ENCODE measurements around the gene GTF2A1.
A peak's percentile ranks its signal among the peaks of the same experiment; 100 is the strongest.

GTF2A1 gene

GRCh38 chr14:81164167-81164774, 56.5 kb downstream of the GTF2A1 start:
- H3K4me3 ChIP-seq (ENCODE audit: low read depth, low read length), result no peak overlapping the region
- peak; percentile 90 for DNase-seq (ENCODE audit: low read depth)
- peak; percentile 77 for TF ChIP-seq CTCF (IDR thresholded peaks at IDR 0.05; ENCODE audit: low read depth, low read length)
- TF ChIP-seq MYC (IDR thresholded peaks at IDR 0.05; ENCODE audit: low read depth, low read length), result peak; percentile 45; the same call in 1 of the 2 replicates
- TF ChIP-seq POLR2A (IDR thresholded peaks at IDR 0.05; ENCODE audit: extremely low read depth, insufficient read length), result no peak
- TF ChIP-seq MAX (IDR thresholded peaks at IDR 0.05; ENCODE audit: low read depth, low read length), result peak; percentile 63

- TF ChIP-seq MAX (IDR thresholded peaks at IDR 0.05; ENCODE audit: low read depth, low read length) (no peak), MYC (IDR thresholded peaks at IDR 0.05; ENCODE audit: low read depth, low read length) (no peak), POLR2A (IDR thresholded peaks at IDR 0.05; ENCODE audit: extremely low read depth, insufficient read length) (no peak), CTCF (IDR thresholded peaks at IDR 0.05; ENCODE audit: low read depth, low read length) (no peak)
- DNase-seq (ENCODE audit: low read depth), result peak; percentile 85
- H3K4me3 ChIP-seq (ENCODE audit: low read depth, low read length), result no peak overlapping the region
These were observed 57.8 kb downstream of the GTF2A1 start for GRCh38 chr14:81162941-81163340.

- no peak overlapping the region for H3K4me3 ChIP-seq (ENCODE audit: low read depth, low read length)
- DNase-seq (ENCODE audit: low read depth), result no peak
- TF ChIP-seq MAX (IDR thresholded peaks at IDR 0.05; ENCODE audit: low read depth, low read length) (no peak), CTCF (IDR thresholded peaks at IDR 0.05; ENCODE audit: low read depth, low read length) (no peak), POLR2A (IDR thresholded peaks at IDR 0.05; ENCODE audit: extremely low read depth, insufficient read length) (no peak), MYC (IDR thresholded peaks at IDR 0.05; ENCODE audit: low read depth, low read length) (no peak)
These were observed 59.0 kb downstream of the GTF2A1 start for GRCh38 chr14:81161749-81162148.

GRCh38 chr14:81161088-81161487, 59.7 kb downstream of the GTF2A1 start:
- TF ChIP-seq CTCF (IDR thresholded peaks at IDR 0.05; ENCODE audit: low read depth, low read length), result no peak
- TF ChIP-seq MYC (IDR thresholded peaks at IDR 0.05; ENCODE audit: low read depth, low read length), result no peak
- TF ChIP-seq MAX (IDR thresholded peaks at IDR 0.05; ENCODE audit: low read depth, low read length), result no peak
- no peak for TF ChIP-seq POLR2A (IDR thresholded peaks at IDR 0.05; ENCODE audit: extremely low read depth, insufficient read length)
- no peak overlapping the region for H3K4me3 ChIP-seq (ENCODE audit: low read depth, low read length)
- no peak for DNase-seq (ENCODE audit: low read depth)

- no peak overlapping the region for H3K4me3 ChIP-seq (ENCODE audit: low read depth, low read length)
- peak; percentile 40 for DNase-seq (ENCODE audit: low read depth)
- TF ChIP-seq CTCF (IDR thresholded peaks at IDR 0.05; ENCODE audit: low read depth, low read length) (no peak), POLR2A (IDR thresholded peaks at IDR 0.05; ENCODE audit: extremely low read depth, insufficient read length) (no peak), MAX (IDR thresholded peaks at IDR 0.05; ENCODE audit: low read depth, low read length) (no peak), MYC (IDR thresholded peaks at IDR 0.05; ENCODE audit: low read depth, low read length) (no peak)
These were observed 63.3 kb downstream of the GTF2A1 start for GRCh38 chr14:81157431-81157830.

Data from NB4 (cell line).